ENCODE data around the gene CMTM8.
"Not testable (repeated sequence)": the region's sequence is repeated elsewhere in the genome, so short reads cannot be mapped to it uniquely, and the experiment has no call there.

The CMTM8 gene

DNA sequence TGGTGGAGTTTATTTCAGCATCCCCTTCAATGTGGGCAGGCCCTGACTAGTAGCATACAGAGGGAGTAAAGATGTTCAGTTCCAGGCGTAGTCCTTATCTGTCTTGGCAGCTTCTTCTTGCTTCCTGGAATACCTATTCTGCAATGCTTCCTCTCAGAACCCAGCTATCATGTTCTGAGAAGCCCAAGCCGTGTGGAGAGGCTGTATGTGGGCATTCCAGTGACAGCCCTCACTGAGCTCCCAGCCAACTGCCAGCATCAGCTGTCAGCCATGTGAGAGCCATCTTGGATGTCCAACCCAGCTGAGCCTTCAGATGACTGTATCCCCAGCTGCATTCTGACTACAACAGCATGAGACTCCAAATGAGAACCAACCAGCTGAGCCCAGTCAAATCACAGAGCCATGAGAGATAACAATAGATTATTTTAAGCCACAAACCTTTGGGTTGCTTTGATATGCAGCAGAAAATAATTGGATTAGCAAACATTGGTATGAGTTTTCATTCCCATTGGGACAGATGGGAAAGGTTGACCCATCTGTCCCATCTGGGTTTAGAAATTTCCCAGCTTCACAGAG lies 144.7 kb downstream of the CMTM8 start:
- no peak overlapping the region for H3K27ac ChIP-seq
- TF ChIP-seq, protein P1, sequence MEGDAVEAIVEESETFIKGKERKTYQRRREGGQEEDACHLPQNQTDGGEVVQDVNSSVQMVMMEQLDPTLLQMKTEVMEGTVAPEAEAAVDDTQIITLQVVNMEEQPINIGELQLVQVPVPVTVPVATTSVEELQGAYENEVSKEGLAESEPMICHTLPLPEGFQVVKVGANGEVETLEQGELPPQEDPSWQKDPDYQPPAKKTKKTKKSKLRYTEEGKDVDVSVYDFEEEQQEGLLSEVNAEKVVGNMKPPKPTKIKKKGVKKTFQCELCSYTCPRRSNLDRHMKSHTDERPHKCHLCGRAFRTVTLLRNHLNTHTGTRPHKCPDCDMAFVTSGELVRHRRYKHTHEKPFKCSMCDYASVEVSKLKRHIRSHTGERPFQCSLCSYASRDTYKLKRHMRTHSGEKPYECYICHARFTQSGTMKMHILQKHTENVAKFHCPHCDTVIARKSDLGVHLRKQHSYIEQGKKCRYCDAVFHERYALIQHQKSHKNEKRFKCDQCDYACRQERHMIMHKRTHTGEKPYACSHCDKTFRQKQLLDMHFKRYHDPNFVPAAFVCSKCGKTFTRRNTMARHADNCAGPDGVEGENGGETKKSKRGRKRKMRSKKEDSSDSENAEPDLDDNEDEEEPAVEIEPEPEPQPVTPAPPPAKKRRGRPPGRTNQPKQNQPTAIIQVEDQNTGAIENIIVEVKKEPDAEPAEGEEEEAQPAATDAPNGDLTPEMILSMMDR (conservative IDR thresholded peaks at IDR 0.05) = no peak

DNA sequence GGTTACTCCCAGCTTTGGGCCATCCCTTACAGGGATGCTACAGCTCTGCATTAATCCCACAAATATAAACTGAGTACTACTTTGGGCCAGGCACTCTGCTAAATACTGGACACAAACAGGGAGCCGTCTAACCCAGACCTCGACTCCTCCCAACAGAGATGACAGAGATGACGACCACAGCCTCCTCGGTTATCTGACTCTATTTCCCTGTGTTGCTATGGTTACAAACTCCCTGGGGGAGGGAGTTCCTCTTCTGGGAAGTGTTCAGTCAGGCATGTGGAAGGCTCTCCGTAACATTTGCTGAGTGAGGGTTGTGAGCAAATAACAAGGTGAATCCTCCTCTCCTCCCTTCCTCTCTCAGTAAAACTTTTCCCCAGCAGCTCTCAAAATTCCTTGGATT lies 146.5 kb downstream of the CMTM8 start:
- no peak overlapping the region for H3K27ac ChIP-seq
- TF ChIP-seq, protein P1 (conservative IDR thresholded peaks at IDR 0.05) = no peak

DNA sequence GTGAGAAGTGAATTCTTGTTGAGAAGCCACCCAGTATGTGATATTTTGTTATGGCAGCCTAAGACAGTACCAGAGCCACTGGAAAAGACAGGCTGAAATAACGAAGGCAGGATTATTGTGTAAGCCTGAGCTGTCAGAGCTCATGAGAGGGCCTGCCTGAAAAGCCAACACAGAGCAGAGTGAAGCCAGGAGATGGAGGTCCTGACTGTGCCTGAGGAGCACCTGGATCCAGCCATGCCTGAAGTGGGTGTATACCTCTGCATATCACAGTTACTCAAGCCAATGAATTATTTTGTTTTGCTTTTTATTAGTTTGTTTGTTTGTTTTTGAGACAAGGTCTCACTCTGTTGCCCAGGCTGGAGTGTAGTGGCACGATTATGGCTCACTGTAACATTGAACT lies 149.0 kb downstream of the CMTM8 start:
- TF ChIP-seq, protein P1 (conservative IDR thresholded peaks at IDR 0.05) = no peak
- no peak overlapping the region for H3K27ac ChIP-seq

DNA sequence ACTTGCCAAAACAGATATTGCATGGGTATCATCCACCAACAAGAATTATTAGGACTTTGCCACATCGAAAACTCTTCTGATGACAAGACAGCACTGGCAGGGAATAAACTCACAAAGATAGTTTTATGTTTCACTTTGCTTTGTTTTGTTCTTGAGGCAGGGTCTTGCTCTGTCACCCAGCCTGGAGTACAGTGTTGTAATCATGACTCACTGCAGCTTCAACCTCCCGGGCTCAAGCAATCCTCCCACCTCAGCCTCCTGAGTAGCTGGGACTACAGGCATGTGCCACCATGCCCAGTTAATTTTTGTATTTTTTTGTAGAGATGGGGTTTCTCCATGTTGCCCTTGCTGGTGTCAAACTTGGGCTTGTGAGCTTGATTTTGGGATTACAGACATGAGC lies 151.1 kb downstream of the CMTM8 start:
- H3K27ac ChIP-seq = not testable (repeated sequence)

DNA sequence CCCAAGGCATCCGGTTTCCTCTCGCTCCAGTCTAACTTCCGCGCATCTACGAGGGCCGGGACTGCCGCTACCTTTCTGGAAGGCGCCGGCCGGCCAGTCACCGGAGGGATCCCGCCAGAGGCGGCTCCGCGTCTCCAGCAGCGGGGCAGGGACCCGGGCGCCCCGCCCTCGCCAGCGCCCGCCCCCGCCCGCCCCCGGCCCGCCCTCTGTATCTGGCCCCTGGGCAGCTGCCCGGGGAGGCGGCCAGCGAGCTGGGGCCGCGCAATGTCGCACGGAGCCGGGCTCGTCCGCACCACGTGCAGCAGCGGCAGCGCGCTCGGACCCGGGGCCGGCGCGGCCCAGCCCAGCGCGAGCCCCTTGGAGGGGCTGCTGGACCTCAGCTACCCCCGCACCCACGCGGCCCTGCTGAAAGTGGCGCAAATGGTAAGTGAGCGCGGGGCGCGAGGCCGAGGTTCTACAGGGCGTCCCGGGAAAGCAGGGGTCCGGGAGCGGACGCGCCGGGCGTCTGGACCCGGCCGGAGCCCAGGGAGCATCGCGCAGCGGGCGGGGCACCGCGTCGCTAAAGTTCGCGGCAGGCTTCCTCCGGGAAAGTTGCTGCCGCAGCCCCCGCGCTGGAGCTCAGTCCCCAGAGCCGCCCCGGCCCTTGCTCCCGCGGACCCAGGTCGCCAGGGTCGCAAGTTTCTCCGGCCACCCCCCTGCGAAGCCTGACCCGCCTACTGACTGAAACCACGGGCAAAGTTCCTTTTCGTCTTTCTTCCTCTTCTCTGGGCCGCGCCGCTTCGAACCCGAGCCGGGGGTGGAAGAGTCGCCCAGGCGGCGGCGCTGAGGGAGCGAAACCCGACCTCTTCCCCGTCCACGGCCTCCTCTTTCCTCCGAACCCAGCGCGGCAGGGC lies 153.4 kb downstream of the CMTM8 start, which contains the start of gene CMTM7:
CMTM7 (plus strand) TSS at position 211 of the 893 bp plus-strand sequence; CDS start at position 265, 54 bp downstream.
- TF ChIP-seq, protein P1 (conservative IDR thresholded peaks at IDR 0.05) = no peak
- H3K27ac ChIP-seq = peak within 1 kb of the TSS; percentile 88

DNA sequence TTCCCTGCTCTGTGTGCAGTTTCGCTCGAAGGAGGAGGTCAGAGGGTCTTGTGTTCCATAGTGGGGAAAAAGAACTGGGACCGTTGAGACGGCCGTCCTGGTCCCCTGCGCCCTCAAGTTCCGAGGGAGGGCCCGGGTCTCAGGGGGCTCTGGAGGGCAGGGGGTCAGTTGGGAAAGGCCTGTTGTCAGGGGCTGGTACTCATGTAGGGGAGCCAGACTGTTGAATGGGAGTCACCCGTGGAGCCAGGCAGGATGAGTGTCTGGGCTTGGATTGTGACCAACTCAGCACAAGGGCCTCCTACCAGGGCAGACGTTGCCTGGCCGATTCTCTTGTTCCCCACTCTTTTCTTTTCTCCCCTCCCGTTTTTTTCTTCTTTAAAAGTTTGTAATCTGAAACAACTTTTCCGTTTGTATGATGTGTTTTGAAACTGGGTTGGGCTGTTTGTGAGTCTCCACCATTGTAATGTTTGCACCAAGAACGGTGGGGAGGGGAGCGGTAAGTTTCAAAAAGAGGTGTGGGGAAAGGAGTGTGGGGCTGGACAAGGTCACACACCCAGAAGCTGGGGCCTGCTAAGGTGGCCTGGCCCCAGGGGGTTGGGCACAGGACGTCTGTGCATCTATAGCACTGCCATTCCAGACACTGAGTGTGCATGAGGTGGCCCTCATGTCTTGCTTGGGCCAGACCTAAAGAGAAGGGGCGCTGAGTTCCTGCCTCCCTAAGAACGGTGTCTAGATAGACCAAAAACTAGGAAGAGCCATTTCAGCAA lies 154.2 kb downstream of the CMTM8 start:
- H3K27ac ChIP-seq = peak overlapping the region; percentile 88
- TF ChIP-seq, protein P1 (conservative IDR thresholded peaks at IDR 0.05) = no peak

DNA sequence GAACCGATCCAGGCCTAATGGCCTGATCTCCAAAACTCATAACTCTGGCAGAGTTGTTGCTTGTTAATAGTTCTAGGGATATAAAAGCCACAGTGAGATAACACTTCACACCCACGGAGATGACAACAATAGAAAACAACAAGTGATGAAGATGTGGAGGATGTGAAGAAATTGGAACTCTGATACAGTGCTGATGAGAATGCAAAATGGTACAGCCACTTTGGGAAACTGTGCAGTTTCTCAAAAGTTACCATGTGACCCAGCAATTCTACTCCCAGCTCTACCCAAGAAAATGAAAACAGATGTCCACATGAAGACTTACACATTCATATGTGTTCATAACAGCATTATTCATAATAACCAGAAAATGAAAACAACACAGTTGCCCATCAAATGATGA lies 157.0 kb downstream of the CMTM8 start:
- TF ChIP-seq, protein P1 (conservative IDR thresholded peaks at IDR 0.05) = no peak
- no peak overlapping the region for H3K27ac ChIP-seq

Measured in VCaP (cell line).